Tibial nerve (tissue), 3 donors: ENCODE measurements around the gene BNC2.

ENCODE experiments used
- POLR2A ChIP-seq, 2 donors: fragments of 450-650 bp; IDR thresholded peaks; one replicate each; pipeline ENCODE4 v1.6.1; 2017; ENCODE audit warnings: antibody characterized with exemption in 2 of 2, mild to moderate bottlenecking in 2 of 2, moderate library complexity in 2 of 2
- TF ChIP-seq, protein P1 (sequence below), 5 experiments: fragments of 200-600 bp in 3 of 5; fragments of 450-650 bp in 2 of 5; sonication (generic) in 3 of 5; IDR thresholded peaks; one replicate each; pipeline ENCODE4 v1.5.1; 2016 to 2019; ENCODE audit warnings: antibody characterized with exemption in 5 of 5, mild to moderate bottlenecking in 3 of 5, moderate library complexity in 2 of 5

DNA sequence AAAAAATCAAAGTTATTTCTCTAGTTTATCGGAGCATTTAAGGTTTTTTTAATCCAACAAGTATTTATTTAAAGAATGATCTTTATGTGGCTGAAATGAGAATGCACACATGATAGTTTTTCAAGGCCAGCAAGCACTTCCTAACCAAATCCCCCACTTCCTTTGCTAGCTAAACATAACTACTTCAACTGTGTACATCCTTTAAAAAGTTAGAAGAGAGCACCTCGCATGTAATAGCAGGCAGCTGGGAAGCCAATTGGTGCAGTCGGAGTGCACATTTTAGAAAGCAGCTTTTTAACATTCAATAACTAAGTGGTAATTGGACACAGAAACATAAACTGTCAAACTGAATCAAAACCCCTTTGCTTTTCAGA is 245.7 kb downstream of the BNC2 start:
- TF ChIP-seq, protein P1, sequence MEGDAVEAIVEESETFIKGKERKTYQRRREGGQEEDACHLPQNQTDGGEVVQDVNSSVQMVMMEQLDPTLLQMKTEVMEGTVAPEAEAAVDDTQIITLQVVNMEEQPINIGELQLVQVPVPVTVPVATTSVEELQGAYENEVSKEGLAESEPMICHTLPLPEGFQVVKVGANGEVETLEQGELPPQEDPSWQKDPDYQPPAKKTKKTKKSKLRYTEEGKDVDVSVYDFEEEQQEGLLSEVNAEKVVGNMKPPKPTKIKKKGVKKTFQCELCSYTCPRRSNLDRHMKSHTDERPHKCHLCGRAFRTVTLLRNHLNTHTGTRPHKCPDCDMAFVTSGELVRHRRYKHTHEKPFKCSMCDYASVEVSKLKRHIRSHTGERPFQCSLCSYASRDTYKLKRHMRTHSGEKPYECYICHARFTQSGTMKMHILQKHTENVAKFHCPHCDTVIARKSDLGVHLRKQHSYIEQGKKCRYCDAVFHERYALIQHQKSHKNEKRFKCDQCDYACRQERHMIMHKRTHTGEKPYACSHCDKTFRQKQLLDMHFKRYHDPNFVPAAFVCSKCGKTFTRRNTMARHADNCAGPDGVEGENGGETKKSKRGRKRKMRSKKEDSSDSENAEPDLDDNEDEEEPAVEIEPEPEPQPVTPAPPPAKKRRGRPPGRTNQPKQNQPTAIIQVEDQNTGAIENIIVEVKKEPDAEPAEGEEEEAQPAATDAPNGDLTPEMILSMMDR (IDR thresholded peaks at IDR 0.05) = no peak
- TF ChIP-seq POLR2A (IDR thresholded peaks at IDR 0.05) = no peak
